Posterior cingulate gyrus (tissue), 11 donors: Measurements from ENCODE around the gene SERPINA10.
"Not testable (repeated sequence)": the region's sequence is repeated elsewhere in the genome, so short reads cannot be mapped to it uniquely, and the experiment has no call there.

Experiments
- DNase-seq, 10 donors: peaks; one replicate each; pipeline versions ENCODE4 v3.0.0 to v3.0.0-alpha.2; 2020 to 2021; ENCODE audit warnings: mixed read lengths in 3 of 10
- intact Hi-C: fragments of 100-400 bp; cut with DNase I; formaldehyde crosslinking; loops from one replicate; pipeline ENCODE4 v1.15.1; 2023

SERPINA10 gene

GRCh38 chr14:94316692-94317091, 23.6 kb upstream of the SERPINA10 start:
- intact Hi-C loops = no loop called here
- DNase-seq = no peak

DNA sequence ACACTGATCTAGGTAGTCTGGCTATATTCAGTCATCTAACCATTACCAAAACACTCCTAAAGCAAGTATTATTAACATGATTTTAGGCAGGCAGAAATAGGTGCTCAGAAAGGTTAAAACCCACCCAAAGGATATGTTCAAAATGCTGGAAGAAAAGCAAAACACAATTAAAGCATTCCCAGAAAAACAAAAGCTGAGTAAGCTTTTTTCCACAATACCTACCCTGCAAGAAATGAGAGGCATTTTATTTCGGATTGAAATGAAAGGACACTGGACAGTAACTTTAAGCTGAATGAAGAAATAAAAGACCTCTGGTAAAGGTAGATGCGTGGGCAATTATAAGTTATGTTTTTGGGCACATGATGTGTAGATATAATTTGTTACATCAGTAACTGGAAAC, 21.8 kb upstream of the SERPINA10 start:
- intact Hi-C loops = no loop called here
- DNase-seq = no peak

- intact Hi-C loops = no loop called here
- no peak for DNase-seq
Observed at GRCh38 chr14:94313991-94314655, 21.1 kb upstream of the SERPINA10 start.

GRCh38 chr14:94312481-94313246, 19.6 kb upstream of the SERPINA10 start:
- intact Hi-C loops = no loop called here
- DNase-seq = no peak

- intact Hi-C loops = no loop called here
- no peak for DNase-seq
Observed at GRCh38 chr14:94310248-94310647, 17.2 kb upstream of the SERPINA10 start.

DNA sequence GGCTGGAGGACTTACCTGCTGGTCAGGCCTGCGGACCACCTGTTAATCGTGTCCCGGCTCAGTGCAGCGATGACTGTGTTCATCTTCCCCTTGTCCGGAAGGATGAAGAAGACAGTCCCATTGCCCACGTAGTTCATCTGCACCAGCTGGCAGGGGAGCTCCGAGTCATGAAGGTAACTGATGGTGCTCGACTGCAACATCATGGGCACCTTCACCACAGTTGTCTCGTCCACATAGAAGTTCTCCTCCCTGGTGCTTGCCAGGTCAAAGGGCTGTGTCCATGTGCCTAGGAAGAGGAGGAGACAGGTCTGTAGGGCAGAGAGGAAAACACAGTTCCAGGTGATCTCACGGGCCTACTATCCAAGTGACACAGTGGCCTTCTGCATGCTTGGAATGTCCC, 16.7 kb upstream of the SERPINA10 start:
- intact Hi-C loops = no loop called here
- DNase-seq = no peak

DNA sequence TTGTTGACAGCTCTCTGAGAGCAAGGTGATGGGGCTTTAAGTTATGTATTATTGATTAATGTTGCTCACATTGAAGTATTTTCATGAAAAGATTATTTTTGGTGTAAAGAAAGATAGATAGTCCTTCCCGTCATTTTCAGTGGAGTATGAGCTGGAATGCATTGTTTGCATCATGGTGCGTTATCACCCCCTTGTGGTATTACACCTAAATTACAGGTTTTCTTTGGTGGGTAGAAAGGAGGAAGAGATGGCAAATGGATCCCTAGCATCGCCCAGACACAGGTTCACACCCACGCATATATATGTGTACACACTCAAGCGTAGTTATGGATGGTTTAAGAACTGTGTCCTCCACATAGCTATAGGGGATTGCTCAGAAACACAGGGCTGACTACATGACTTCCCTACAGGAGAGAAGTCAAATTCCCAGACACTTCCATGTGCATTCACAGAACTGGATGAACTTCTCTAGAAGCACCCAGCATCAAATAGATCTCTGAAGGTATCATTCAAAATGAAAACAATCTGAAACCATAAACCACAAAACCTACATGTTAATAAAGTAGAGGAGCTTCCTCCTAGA, 14.4 kb upstream of the SERPINA10 start:
- no peak for DNase-seq
- intact Hi-C loops = no loop called here

- intact Hi-C loops = no loop called here
- DNase-seq = no peak
Observed at GRCh38 chr14:94306047-94306978, 13.2 kb upstream of the SERPINA10 start.

DNA sequence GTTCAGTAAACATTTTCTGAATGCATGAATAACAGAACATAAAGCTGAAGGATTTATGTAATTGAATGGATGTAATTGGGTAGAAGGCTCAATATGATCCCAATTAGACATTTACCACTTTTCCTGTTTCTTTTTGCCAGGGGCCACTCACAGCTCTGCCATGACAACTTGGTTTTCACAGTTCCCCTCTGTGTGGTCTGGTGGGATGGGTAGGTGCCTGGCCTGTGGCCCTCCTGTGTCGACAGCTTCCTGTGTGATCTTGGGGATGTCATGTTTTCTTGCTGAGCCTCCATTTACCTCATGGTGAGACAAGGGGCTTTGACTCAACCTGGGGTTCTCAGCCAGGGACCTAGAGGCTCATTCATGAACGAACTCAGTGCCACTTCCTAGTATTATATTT, 12.6 kb upstream of the SERPINA10 start:
- no peak for DNase-seq
- intact Hi-C loops = no loop called here

- DNase-seq = no peak
- intact Hi-C loops = no loop called here
Observed at GRCh38 chr14:94304243-94304642, 11.2 kb upstream of the SERPINA10 start.

DNA sequence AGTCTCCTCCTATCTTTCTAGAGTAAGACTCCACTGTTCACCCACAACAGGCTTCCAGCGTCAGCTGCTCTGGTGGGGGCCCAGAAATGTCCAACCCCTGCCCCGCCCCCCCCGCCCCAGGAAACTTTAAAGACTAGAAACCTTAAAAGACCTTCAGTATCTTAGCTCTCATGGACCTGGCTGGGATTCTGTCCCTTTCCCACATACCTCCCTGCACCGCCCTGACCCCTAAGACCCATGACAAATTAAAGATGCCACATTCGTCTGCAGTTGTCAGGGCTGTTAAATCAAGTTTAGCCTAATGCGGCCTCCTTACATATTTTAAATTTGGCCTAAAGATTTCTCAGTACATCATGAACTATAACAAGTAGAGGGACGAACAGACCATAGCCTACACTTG, 10.0 kb upstream of the SERPINA10 start:
- no peak for DNase-seq
- intact Hi-C loops = no loop called here

DNA sequence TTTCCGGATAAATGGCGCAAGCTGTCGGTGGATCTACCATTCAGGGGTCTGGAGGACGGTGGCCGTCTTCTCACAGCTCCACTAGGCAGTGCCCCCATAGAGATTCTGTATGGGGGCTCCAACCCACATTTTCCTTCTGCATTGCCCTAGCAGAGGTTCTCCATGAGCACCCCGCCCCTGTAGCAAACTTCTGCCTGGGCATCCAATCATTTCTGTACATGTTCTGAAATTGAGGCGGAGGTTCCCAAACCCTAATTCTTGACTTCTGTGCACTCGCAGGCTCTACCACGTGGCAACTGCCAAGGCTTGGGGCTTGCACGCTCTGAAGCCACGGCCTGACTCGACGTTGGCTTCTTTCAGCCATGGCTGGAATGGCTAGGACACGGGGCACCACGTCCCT, 5.1 kb upstream of the SERPINA10 start:
- intact Hi-C loops = no loop called here
- DNase-seq = no peak

GRCh38 chr14:94296181-94296545, 3.1 kb upstream of the SERPINA10 start:
- intact Hi-C loops, DNase-seq: not testable (repeated sequence)

GRCh38 chr14:94295360-94296180, 2.5 kb upstream of the SERPINA10 start:
- DNase-seq = no peak
- intact Hi-C loops = no loop called here

DNA sequence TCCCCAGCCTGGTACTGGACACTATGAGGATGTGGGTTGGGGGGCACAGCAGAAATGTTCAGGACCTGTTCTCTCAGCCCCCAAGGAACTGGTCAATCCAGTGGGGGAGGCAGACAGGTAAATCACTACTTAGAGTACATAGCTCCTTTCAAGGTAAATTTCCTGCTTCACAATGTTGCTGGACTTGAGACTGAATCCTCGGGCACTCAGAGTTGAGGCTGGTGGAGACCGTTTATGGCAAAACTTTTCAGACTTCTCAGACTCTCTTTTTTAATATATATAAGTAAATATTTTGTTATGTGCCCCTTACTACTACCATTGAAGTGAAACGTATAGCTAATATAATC, 483 bp upstream of the SERPINA10 start:
- intact Hi-C loops = no loop called here
- no peak for DNase-seq

GRCh38 chr14:94292526-94292871, 569 bp downstream of the SERPINA10 start:
- DNase-seq = no peak
- intact Hi-C loops = no loop called here

GRCh38 chr14:94291906-94292525, 1.1 kb downstream of the SERPINA10 start:
- DNase-seq = no peak
- intact Hi-C loops = no loop called here

GRCh38 chr14:94291159-94291905, 1.7 kb downstream of the SERPINA10 start:
- intact Hi-C loops = no loop called here
- no peak for DNase-seq

- DNase-seq = no peak
- intact Hi-C loops = no loop called here
Observed at GRCh38 chr14:94290197-94290596, 2.9 kb downstream of the SERPINA10 start.
